Measurements from ENCODE around the gene TXLNB. TPM values are rescaled to one million over a fixed set of nuclear protein-coding genes. Genes with fewer than 3 reads are reported as not detected.

Gene TXLNB
- total RNA-seq = 0.13 and 0.19 TPM in 2 replicates

GRCh38 chr6:139291813-139292619 is at the start of gene TXLNB:
TXLNB (minus strand) TSS chr6:139291998; CDS start chr6:139288899, 3,099 bp downstream.

Other genes starting within 250 kb of the TXLNB start
- gene HECA, start 156.9 kb downstream of the TXLNB start, total RNA-seq = 25.0 and 26.7 TPM in 2 replicates
- gene CITED2, start 82.7 kb upstream of the TXLNB start, total RNA-seq = 63.8 and 99.2 TPM in 2 replicates

All from aortic smooth muscle cell (primary cell).